UCSD-AML1 (cell line): Measurements from ENCODE around the gene EXOC6B.
"Not testable (repeated sequence)": the region's sequence is repeated elsewhere in the genome, so short reads cannot be mapped to it uniquely, and the experiment has no call there.

Experiments used
- DNase-seq: peaks from one replicate; lab custom pipeline; 2025; ENCODE audit not compliant: unreplicated experiment; lab: John Stamatoyannopoulos, UW

EXOC6B gene

DNA sequence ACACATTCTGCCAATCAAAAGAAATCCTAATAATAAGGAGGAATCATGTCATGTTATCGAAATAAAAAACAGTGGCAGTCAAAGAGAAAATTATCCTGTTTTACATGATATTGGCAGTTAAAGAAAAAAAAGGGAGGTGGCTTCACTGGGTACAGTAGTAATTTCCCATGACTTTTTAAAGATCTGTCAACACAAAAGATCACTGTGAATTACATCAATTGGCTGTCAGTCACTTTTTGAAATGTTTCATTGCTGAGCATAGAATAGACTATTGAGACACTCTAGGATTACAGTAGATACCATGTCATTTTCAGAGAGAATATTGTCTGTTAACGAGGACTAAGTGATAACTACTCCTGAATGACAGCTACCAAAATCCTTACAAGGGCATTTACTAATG is 342.5 kb downstream of the EXOC6B start:
- DNase-seq = no peak

GRCh38 chr2:72475246-72475645 is 350.6 kb downstream of the EXOC6B start:
- no peak for DNase-seq

DNA sequence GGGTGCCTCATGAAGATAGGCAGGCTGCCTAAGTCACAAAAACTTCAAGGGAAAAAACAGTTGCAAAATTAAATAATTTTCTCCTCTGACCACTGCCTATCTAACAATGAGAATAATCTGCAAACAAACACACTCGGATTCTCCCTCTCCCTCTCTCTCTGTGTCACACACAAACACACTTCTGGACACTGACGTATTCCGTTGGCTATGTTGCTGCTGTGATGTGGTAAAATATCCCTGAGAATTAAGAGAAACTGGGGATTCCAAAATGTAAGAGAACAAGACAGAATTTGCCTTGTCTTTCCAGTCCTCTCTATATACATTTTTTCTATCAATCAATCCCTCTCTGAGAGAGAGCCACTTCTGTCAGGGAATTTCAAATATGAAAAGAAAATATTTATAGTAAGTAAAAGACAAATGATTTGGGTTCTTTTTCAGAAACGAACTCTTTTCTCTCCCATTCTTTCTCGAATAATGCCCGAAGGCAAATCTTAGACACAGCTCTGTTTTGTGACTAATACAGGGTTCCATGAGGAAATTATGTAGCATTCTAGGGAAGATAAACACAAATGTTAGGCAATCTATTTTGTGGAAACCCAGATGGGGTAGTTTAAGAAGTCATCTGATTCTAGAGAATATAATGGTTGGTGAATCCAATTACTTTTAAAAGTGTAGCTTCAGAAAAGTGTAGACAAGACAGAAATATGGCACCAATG is 367.9 kb downstream of the EXOC6B start:
- DNase-seq = no peak

DNA sequence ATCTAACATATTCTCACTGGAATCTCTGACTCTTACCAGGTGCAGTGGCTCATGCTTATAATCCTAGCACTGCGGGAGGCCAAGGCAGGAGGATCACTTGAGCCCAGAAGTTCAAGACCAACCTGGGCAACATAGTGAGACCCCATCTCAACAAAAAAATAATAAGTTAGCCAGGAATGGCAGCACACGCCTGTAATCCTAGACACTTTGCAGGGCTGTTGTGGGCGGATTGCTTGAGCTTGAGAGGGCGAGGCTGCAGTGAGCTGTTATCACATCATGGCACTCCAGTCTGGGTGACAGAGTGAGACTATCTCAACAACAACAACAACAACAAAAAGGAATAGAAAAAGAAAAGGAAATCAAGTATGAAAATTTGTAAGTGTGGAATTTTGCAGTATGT is 371.6 kb downstream of the EXOC6B start:
- no peak for DNase-seq

DNA sequence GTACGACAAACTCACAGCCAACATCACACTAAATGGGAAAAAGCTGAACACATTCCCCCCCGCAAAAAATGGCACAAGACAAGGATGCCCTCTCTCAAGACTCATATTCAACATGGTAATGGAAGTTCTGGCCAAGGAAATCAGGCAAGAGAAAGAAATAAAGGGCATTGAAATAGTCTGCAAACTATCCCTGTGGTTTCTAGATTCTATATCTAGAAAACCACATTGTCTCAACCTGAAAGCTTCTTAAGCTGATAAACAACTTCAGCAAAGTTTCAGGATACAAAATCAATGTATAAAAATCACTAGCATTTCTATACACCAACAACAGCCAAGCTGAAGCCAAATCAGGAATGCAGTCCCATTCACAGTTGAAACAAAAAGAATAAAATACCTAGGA is 383.6 kb downstream of the EXOC6B start:
- no peak for DNase-seq

DNA sequence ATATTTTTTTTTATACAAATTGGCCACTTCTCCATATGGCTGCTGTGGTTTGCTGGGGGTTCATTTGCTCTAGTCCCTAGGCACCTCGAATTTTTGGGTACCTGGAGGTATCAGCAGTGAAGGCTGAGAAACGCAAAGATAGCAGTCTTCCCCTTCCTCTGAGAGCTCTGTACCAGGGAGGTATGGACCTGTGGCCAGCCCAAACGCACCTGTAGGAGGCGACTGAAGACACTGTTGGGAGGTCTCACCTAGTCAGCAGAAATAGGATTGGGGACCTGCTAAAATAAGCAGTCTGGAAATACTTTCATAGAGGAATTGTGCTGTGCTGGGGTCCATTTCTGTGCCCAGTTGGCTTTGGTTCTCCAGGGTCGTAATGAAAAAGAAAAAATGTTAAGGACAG is 385.9 kb downstream of the EXOC6B start:
- DNase-seq = no peak

GRCh38 chr2:72438364-72438763 is 387.5 kb downstream of the EXOC6B start:
- DNase-seq = no peak

- no peak for DNase-seq
Observed at GRCh38 chr2:72431737-72432136, 394.1 kb downstream of the EXOC6B start.

DNA sequence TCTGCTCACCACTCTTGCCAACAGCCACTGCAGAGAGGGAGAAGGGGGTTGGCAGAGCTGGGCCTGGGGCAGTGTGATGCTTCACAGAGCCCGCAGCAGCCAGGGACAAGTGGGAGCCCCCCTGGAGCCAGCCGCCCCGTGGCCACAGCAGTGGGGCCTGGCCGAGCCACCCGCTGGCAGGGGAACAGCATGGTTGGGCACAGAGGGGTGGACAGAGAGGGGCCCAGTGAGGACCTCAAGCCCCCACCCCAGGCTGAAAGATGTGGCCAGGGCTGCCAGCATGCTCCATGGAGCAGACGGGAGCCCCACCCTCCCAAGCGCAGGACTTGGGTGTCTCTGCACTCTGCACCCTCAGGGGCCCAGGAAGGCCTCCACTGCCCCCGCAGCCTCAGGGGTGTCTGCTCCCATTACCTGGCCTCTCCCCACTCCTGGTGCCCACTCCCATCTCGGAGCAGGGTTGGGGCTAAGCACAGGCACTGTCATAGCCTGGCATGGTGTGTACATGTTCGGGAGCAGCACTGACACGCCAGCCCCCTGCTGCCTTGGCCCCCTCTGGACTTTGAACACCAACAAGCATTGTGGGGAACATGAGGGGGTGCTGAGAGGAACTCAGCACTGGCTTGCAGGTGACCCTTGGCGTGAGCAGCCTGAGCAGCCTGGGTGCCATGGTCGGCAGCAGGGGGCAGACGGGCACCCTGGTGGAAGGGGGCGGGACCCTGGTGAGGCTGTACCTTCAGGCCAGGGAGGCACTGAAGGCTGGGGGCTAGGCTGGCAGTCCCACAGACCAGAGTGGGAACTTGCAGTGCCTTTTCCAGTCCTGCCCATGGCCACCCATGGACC is 398.6 kb downstream of the EXOC6B start:
- no peak for DNase-seq

GRCh38 chr2:72425996-72426395 is 399.8 kb downstream of the EXOC6B start:
- DNase-seq = no peak

GRCh38 chr2:72423756-72424155 is 402.1 kb downstream of the EXOC6B start:
- no peak for DNase-seq

DNA sequence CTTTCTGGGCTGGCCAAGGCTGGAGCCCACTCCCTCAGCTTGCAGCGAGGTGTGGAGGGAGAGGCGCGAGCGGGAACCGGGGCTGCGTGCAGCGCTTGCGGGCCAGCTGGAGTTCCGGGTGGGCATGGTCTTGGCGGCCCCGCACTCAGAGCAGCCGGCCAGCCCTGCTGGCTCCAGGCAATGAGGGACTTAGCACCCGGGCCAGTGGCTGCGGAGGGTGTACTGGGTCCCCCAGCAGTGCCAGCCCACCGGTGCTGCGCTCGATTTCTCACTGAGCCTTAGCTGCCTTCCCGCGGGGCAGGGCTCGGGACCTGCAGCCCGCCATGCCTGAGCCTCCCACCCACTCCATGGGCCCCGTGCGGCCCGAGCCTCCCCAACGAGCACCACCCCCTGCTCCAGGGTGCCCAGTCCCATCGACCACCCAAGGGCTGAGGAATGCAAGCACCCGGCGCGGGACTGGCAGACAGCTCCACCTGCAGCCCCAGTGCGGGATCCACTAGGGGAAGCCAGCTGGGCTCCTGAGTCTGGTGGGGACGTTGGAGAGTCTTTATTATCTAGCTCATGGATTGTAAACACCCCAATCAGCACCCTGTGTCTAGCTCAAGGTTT is 404.0 kb downstream of the EXOC6B start:
- not testable (repeated sequence) for DNase-seq

DNA sequence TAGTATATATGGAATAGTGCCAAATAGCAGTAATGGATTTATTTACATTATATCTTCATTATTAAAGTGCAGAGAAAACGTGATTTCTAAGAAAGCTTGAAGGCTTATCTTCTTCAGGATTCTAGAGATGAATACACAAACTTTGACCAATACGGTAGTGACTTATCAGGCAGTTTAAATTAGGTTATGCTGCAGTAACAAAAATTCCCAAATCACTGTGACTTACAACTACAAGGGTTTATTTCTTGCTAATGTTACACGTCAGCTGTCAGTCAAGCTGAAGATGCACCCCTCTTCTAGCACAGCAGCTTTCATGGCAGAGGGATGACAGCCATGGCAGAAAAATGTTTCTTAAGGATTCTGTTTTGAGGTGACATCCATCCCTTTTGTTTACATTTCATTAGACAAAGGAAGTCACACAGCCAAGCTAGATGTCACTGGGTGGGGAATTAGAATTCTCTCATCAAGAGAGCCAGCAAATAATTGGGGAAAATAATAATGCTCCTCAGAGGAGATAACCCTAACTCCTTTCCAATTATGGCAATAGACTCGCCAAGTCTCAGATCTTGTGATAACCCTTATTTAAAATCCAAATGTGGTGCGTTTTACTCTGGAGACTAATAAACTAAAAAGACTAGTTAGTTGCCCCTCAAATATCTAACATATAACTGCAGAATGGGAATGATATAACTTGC is 409.9 kb downstream of the EXOC6B start:
- DNase-seq = no peak

DNA sequence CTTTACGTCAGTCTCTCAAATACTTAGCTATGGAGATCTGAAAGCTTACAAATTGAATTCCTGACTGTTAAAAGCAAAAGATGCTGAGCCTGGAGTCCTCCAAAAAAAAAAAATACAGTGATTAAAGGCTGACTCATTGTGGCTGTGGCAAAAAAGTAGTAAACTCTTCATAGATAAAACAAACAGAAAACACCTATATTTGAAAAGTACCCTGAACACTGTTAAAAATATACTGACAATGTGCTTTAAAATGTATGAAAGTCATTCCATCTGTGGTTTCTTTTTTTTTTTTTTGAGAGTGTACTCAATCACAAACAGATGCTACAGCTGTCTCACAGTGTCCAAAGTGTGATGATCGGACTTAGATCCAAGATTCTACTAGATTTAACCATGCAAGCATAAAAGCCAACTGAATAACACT is 410.6 kb downstream of the EXOC6B start:
- DNase-seq = no peak

DNA sequence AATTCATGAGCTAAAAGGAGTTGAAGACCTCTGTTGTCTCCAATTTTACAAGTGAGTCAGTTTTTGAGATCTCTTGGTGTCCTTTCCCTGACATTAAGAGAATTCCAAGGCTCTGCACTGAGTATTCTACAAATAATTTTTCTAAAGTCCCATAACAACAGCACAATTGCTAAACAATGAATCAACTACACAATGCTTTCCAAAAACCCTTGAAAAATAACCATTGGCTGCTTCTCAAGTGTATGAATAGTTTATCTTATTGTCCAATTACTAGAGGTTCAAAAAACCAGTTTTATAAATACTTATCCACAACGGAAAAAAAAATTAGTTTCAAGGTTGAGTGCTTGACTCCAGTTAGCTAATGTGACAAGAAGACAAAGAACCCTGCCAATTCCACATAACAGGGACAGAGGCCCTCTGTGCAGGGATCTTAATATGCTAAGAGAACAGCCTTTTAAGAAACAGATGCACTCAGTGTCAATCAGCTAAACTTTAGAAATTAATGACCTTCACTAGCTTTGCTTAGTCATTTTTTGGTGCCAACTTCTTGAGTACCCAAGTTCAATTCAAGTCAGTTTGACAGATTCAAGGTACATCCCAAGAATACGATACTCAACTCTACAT is 411.6 kb downstream of the EXOC6B start:
- no peak for DNase-seq

DNA sequence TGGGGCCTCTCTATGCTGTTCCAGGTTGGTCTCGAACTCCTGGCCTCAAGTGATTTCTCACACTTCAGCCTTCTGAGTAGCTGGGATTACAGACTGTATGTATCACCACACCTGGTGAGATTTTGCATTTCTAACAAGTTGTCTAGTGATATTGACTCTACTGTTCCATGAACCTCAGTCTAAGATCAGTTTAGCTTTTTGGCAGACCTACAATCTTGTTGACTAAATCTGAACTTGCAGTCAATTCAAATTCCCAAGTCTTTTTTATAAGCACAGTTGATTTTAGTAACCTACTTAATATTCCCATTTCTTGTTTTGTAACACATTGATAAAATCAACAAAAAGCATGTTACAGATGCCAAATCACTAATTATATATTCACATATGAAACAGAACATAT is 412.1 kb downstream of the EXOC6B start:
- no peak for DNase-seq

GRCh38 chr2:72412214-72412613 is 413.6 kb downstream of the EXOC6B start:
- no peak for DNase-seq

DNA sequence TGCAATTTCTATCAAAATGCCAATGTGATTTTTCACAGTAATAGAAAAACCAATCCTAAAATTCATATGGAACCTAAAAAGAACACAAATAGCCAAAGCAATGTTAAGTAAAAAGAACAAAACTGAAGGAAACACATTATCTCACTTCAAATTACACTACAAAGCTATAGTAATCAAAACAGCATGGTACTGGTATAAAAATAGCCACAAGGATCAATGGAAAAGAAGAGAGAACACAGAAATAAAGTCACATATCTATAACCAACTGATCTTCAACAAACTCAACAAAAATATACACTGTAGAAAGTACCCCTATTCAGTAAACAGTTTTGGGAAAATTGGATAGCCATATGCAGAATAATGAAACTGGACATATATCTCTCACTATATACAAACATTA is 426.0 kb downstream of the EXOC6B start:
- no peak for DNase-seq

GRCh38 chr2:72395096-72395495 is 430.7 kb downstream of the EXOC6B start:
- DNase-seq = no peak

- no peak for DNase-seq
Observed at GRCh38 chr2:72394541-72395070, 431.2 kb downstream of the EXOC6B start.

DNA sequence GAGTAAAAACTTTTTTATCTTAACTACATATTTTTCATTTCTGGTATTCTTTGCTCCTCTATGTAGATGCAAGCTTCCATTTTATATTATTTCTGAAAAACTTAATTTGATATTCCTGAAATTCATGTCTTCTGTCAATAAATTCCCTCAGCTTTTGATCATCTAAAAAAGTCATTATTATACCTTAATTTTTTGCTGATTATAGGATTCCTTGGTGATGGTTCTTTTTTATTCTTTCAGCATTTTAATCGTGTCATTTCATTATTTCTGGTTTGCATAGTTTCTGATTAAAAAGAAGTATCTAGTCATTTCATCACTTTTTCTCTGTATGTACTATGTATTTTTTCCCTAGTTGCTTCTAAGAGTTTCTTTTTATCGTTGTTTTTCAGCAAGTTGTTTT is 436.4 kb downstream of the EXOC6B start:
- DNase-seq = no peak
